CD4-positive, alpha-beta T cell treated with Interleukin-17A for 4 hours (primary cell): ENCODE measurements around the gene TCEANC2.

Source experiments
- DNase-seq: peaks from one replicate; pipeline ENCODE4 v3.0.0-alpha.2; 2020; ENCODE audit warnings: mixed read lengths

Gene TCEANC2

DNA sequence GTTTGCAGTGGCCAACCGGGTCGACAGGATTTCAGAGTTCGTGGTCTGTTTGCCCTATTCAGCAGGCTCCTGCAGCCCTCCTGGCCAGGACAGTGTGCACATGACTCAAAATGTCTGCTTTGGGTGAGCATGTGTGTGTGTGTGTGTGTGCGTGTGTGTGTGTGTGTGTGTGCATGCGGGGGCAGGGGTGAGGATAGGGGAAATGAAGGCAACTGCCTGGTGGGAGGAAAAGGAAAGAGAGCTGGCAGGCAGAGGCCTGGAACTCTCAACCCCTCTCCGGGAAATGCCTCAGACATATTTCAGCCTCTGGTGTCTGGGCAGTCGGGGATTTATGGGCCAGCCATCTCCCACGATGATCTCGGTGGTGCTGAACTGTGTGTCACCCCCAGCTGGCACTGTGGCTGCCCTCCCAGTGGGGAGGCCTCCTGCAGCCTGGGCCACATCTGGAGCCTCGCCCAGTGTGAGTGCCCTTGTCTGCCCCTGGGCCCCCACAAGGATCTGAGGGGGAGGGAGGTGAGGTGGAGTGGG, 84.2 kb downstream of the TCEANC2 start:
- DNase-seq: no peak

DNA sequence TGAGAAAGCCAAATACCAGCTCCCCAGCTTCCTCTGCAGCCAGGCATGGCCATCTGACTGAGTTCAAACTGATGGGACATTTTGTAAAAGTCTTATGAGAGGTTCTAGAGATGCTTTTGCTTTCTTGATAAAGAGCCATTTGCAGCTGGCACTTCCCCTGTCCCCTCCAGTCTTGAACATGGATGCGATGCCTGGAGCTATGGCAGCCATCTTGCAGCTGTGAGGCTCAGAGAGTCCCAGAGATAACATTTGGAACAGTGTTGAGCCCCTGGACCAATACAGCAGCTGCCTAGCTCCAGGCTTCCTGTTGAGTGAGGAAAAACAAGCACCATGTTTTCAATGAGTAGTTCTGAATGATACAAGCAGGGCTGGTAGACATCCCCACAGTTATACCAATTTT, 85.6 kb downstream of the TCEANC2 start:
- DNase-seq: no peak

GRCh38 chr1:54139711-54140110, 86.3 kb downstream of the TCEANC2 start:
- DNase-seq: no peak

GRCh38 chr1:54142146-54142900, 88.9 kb downstream of the TCEANC2 start:
- DNase-seq: no peak

DNA sequence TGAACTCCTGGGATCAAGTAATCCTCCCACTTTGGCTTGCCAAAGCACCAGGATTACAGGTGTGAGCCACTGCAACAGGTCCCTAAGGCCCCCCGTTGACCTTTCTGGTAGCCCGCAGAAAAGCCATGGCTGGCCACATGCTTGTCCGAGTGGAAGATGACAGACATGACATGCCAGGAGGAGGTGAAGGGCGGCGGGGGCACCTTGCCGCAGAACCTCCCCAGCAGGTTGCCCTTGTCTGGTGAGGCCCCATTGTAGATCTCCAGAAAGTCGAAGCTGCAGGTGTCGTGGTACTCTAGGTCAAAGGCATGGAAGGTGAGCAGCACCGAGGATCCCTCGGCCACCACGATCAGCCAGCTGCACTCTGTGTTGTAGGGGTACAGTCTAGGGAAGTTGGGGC, 91.0 kb downstream of the TCEANC2 start:
- DNase-seq: no peak

DNA sequence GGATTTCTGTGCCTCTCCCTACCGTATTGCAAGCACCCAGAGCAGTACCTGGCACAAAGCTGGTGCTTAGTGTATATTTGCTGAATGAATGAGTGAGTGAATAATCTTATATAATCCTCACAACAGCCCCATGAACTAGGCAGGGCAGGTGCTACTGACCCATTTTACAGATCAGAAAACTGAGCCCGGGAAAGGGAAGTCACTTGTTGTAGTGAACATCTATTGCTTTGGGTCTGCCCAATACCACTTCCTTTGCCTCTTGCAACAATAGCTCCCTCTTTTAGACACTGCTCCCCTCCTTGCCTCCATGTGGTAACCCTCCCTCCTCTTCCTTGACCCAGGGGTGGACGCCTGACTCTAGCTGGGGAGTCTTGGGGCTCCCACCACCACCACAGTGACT, 96.3 kb downstream of the TCEANC2 start:
- no peak for DNase-seq

GRCh38 chr1:54151013-54151412, 97.6 kb downstream of the TCEANC2 start:
- no peak for DNase-seq

- DNase-seq: no peak
Measured at GRCh38 chr1:54152696-54153095, 99.3 kb downstream of the TCEANC2 start, which contains the start of gene CDCP2. TSS of gene CDCP2 (minus strand) at chr1:54153000. CDS start at chr1:54152922, 78 bp downstream.

DNA sequence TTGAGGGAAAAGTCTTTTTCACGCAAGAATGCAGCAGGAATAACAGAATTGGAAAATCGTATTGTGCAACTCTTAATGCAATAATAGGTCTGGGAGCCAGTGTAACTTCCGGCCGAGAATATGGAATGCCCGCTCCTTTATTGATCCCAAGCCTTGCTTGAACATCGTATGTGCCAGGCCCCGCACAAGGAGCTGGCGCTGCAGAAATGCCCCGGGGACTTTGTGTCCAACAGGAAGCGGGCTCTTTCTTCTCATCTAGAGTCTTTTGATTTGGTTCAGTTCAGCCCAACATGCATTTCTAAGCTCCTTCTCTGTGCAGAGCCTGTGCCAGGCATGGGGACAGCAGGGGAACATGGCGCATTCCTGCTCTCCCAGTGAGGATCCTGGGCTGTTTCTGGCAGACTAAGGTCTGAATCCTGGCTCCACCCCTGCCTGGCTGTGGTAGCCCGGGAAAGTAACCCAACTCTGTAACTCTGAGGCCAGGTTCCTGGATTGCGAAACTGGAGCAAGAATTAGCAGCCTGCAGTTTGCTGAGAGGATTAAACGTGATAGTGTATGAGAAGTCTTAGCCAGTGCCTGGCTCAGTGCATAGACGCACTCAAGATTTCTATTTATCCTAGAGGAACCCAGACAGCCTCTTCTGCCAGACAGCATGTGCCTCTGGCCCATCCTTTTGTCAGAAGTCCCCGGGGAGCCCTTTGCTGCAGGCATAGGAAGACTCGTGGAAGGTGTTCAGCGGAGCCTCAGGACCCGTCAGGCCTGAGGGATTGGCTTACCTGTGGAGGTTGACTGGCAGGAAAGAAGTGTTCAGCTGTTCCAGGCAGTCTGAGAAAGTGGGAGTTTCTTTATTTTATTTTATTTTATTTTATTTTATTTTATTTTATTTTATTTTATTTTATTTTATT, 100.4 kb downstream of the TCEANC2 start:
- no peak for DNase-seq
